Hematopoietic multipotent progenitor cell (in vitro differentiated cells): ENCODE measurements around the gene ETV2. TPM values are rescaled to one million over a fixed set of nuclear protein-coding genes. Genes with fewer than 3 reads are reported as not detected.
A peak's percentile ranks its signal among the peaks of the same experiment; 100 is the strongest.
"Not testable (repeated sequence)": the region's sequence is repeated elsewhere in the genome, so short reads cannot be mapped to it uniquely, and the experiment has no call there.

ENCODE experiments used
- DNase-seq, 3 donors: peaks; one replicate each; pipeline ENCODE4 v3.0.0-alpha.2; 2011 to 2015; ENCODE audit warnings: low read depth in 2 of 3, low spot score in 2 of 3
- total RNA-seq: library from RNA; depleted of rRNA; stranded (reverse); fragments of >200 nt; gene quantifications from one replicate; pipeline ENCODE4 v1.2.3, GENCODE V29; 2012

ETV2 gene
- total RNA-seq, result 1.1 TPM

- peak in 2 of 3 donors; percentile 64 to 79 for DNase-seq
These were observed at the start of gene ETV2 for GRCh38 chr19:35641515-35642151. ETV2 (plus strand) TSS chr19:35641745; CDS start chr19:35642461, 716 bp downstream.

- peak in 2 of 3 donors; percentile 52 to 63 for DNase-seq
These were observed 49.3 kb upstream of the ETV2 start for GRCh38 chr19:35592226-35592625.

- DNase-seq, result not testable (repeated sequence)
These were observed 46.5 kb upstream of the ETV2 start for GRCh38 chr19:35595026-35595425.

- DNase-seq, result no peak
These were observed 45.6 kb upstream of the ETV2 start for GRCh38 chr19:35595928-35596327.

GRCh38 chr19:35596366-35596999, 45.1 kb upstream of the ETV2 start:
- DNase-seq, result peak in 2 of 3 donors; percentile 26 to 38

- no peak for DNase-seq
These were observed 39.6 kb upstream of the ETV2 start for GRCh38 chr19:35601971-35602370.

GRCh38 chr19:35604436-35604835, 37.1 kb upstream of the ETV2 start:
- DNase-seq, result not testable (repeated sequence)

GRCh38 chr19:35607170-35607569, 34.4 kb upstream of the ETV2 start:
- not testable (repeated sequence) for DNase-seq

GRCh38 chr19:35607661-35608060, 33.9 kb upstream of the ETV2 start:
- DNase-seq, result no peak

GRCh38 chr19:35608251-35608650, 33.3 kb upstream of the ETV2 start:
- no peak for DNase-seq

GRCh38 chr19:35609851-35610353, 31.6 kb upstream of the ETV2 start:
- DNase-seq, result peak in 2 of 3 donors; percentile 27 to 54

- DNase-seq, result no peak
These were observed 29.4 kb upstream of the ETV2 start for GRCh38 chr19:35612224-35612558.

GRCh38 chr19:35612559-35613321, 28.8 kb upstream of the ETV2 start, which contains the start of gene HAUS5:
HAUS5 (plus strand) TSS chr19:35612735; CDS start chr19:35612795, 60 bp downstream.
- peak; percentile 92 to 100 (median 95) for DNase-seq

- DNase-seq, result no peak
These were observed 28.0 kb upstream of the ETV2 start for GRCh38 chr19:35613574-35613973.

GRCh38 chr19:35615036-35615435, 26.5 kb upstream of the ETV2 start:
- DNase-seq, result no peak

- DNase-seq, result no peak
These were observed 22.7 kb upstream of the ETV2 start for GRCh38 chr19:35618857-35619256.

- DNase-seq, result no peak
These were observed 22.1 kb upstream of the ETV2 start for GRCh38 chr19:35619290-35619923.

GRCh38 chr19:35620001-35620400, 21.5 kb upstream of the ETV2 start:
- DNase-seq, result no peak

- DNase-seq, result no peak
These were observed 19.8 kb upstream of the ETV2 start for GRCh38 chr19:35621708-35622107.

GRCh38 chr19:35622750-35623149, 18.8 kb upstream of the ETV2 start:
- no peak for DNase-seq
